GM13977 (cell line): ENCODE results near the gene POTEF.
"Not testable (repeated sequence)": the region's sequence is repeated elsewhere in the genome, so short reads cannot be mapped to it uniquely, and the experiment has no call there.

Experiments used
- DNase-seq: peaks from one replicate; pipeline ENCODE4 v3.0.0; 2012; ENCODE audit warnings: low spot score
- in situ Hi-C: fragments of 300-500 bp; cut with MboI; formaldehyde crosslinking; loops from one replicate; pipeline ENCODE4 v1.12.0; 2022; ENCODE audit warnings: low sequenced_read_pairs, low pct_unique_long_range_greater_than_20kb, mixed read lengths, inconsistent platforms; ENCODE audit not compliant: unreplicated experiment
- TF ChIP-seq, protein P1 (sequence below): IDR thresholded peaks from 2 replicates; pipeline ENCODE4 v1.5.1; 2012; ENCODE audit warnings: mild to moderate bottlenecking, control low read depth; ENCODE audit not compliant: insufficient read depth; ENCODE audit errors: extremely low read depth, missing control alignments

POTEF gene

DNA sequence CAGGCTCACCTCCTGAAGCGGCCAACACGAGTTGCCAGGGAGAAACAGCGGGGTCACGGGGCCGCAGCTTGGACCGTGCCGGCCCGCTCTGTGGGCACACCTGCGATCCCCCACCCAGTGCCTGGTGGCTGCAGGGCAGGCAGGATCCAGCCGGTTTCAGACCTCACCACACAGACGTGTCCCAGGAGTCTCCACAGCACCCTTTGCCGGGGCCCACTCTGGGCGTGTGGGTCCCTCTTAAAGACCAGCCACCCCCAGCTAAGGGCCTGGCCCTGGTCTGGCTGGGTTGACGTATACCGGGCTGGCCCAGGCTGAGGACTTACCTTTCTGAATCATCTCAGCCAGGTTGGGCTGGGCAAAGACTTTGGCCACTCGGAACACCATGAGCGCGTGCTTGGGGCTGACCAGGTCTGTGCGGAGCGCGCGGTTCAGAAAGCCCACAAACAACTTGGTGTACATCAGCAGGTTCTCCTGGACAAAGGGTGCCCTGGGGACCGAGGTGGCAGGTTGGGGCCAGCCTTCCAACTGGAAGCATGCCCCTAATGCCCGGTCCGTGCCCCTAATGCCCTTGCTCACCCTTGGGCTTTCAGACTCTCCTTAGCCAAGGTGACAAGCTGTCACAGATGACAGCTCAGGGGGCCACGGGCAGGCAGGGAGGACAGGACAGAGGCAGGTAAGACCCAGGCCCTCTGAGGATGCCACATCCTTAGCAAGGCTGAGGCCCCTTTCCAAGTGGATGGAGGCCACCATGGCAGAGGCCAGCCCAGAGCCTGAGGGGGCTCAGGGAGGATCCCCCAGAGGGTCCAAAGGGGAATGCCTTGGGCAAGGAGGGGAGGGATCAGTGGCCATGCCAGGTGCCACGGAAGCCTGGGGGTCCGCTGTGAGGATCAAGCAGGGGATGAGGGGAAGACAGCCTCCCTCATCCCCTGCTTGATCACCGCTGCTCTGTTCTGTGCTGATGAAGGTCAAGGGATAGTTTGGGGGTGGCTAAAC lies 26.0 kb upstream of the POTEF start:
- TF ChIP-seq, protein P1, sequence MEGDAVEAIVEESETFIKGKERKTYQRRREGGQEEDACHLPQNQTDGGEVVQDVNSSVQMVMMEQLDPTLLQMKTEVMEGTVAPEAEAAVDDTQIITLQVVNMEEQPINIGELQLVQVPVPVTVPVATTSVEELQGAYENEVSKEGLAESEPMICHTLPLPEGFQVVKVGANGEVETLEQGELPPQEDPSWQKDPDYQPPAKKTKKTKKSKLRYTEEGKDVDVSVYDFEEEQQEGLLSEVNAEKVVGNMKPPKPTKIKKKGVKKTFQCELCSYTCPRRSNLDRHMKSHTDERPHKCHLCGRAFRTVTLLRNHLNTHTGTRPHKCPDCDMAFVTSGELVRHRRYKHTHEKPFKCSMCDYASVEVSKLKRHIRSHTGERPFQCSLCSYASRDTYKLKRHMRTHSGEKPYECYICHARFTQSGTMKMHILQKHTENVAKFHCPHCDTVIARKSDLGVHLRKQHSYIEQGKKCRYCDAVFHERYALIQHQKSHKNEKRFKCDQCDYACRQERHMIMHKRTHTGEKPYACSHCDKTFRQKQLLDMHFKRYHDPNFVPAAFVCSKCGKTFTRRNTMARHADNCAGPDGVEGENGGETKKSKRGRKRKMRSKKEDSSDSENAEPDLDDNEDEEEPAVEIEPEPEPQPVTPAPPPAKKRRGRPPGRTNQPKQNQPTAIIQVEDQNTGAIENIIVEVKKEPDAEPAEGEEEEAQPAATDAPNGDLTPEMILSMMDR, result no peak
- in situ Hi-C loops, result loop anchor here (25.0 kb wide), 1 partner anchor 157 kb away; no protein-coding TSS in a partner anchor
- DNase-seq, result no peak

DNA sequence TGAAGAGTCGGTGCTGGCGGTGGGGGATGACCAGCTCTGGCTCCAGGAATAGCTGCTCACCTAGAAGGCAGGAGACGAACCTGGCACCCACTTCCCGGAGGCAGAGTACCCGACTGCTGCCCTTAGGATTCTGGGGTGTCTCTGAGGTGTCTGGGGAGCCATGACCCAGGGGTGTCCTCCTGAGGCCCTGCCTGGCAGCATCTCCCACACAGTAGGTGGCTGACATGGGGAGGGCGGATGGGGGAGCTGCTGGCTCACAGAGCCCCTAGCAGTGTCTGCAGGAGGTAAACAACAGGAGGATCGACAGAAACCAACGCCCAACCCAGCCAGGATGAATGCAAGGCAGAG lies 25.4 kb upstream of the POTEF start:
- not testable (repeated sequence) for DNase-seq
- in situ Hi-C loops, result loop anchor here (25.0 kb wide), 1 partner anchor 158 kb away; no protein-coding TSS in a partner anchor

DNA sequence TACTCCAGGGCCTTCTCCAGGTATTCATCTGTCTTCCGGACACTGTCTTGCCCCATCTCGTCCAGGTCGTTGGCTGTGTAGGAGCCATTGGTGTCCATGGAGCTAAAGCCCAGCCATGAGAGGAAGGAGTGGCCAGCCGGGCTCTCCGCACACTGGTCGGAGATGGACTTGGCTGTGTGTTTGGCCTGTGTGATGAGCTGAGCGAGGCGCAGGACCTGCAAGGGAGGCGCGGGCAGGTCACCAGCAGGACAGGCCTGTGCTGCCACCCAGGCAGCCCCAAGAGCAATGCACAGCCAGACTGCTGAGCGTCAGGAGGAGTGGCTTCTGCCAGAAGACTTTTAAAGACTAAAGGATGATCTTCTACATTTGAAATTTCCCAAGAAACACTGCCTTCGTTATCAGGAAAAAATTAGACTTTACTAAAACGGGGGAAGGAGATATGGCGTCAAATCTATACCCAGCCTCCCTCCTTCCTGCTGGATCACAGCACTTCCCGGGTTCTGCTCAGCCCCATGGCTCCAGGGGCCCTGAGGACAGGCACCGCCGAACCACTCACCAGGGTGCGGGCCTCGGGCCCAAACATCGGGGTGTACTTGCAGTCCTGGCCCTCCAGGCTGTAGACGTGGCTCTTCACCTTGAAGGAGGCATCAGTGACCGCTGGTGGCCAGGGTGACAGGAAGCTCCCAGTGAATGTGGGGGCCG lies 24.9 kb upstream of the POTEF start:
- in situ Hi-C loops, result loop anchor here (25.0 kb wide), 1 partner anchor 158 kb away; no protein-coding TSS in a partner anchor
- not testable (repeated sequence) for DNase-seq

DNA sequence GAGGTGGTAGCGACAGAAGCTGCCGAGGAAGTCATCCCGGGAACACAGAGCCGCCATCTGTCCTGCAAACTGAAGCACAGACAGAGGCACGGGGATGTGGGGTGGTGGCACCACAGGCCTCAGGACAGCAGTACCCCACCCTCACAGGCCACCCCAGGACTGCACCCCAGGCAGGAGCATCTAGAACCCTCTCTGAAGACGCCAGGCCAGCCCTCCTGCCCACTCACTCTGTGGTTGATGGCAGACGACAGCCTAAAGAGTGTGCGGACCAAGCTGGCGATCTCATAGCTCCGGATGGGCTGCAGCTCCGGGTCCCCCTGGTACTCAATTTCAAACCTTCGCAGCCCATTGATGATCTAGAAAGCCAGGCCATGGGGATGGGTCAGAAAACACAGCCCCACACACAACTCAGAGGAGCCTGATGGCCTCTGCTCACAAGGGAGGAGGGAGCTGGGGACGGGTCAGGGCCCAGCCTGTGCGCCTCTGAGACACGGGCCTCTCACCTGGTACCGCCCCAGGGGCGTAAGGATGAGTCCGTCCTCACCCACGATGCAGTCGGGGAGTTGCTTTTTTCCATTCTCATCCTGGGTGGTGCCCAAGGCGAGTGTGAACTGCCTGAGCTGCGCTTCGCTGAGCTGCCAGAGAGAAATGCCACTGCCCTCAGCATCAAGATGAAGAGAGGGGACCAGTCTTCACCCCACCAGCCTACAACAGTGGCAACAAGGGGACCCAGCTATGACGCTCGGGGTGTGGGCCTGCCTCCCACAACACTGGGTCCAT lies 24.0 kb upstream of the POTEF start:
- DNase-seq, result no peak
- in situ Hi-C loops, result loop anchor here (25.0 kb wide), 1 partner anchor 159 kb away; no protein-coding TSS in a partner anchor
- TF ChIP-seq, protein P1, result no peak

DNA sequence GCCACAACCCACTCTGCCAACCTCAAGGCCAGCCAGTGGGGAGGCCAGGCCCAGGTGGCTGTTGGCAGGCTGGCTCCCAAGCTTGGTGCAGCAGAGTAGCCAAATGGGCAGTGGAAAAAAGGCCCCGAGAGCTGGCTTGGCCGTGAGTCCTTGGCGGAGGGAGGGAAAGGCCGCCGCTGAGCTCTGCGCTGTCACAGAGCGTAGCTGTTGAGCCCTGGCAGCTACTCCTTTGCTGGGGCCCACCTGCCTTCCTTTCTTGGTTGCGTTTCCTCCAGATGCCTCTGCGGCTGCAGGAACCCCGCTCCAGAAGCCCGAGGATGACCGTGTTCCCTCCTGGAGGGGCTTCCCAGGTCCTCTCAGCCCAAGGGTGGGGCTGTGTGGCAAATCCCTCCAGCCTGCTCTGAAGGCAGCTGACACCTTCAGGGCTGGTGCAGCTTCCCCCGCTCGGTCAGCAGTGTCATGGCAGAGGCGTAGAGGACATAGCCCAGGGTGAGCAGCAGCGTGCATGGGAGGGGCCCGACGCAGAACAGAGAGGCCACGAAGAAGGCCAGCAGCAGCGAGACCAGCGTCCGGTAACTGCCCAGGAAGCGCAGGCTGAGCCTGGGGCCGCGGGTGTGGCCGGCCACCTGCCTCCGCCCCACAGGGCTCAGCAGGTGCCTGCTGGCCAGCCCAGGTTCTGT lies 23.3 kb upstream of the POTEF start:
- DNase-seq, result not testable (repeated sequence)
- in situ Hi-C loops, result loop anchor here (25.0 kb wide), 1 partner anchor 160 kb away; no protein-coding TSS in a partner anchor

DNA sequence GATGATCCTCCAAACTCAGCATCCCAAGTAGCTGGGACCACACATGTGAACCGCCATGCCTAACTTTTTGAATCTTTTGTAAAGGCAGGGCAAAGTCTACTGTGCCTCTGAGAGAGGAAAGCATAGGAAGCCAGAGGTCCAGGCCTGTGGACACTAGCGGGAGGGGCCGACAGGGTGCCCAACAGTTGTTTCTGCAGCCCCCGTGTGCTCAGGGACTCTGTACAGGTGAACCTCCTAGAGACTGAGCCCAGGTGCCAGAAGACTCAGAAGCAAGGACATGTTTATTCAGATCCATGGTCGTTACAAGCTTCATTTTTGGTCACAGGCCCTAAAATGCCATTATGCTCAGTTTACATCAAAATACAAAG lies 22.1 kb upstream of the POTEF start:
- in situ Hi-C loops, result loop anchor here (25.0 kb wide), 1 partner anchor 161 kb away; no protein-coding TSS in a partner anchor
- DNase-seq, result not testable (repeated sequence)

GRCh38 chr2:130150181-130151144 lies 21.4 kb upstream of the POTEF start:
- in situ Hi-C loops, result loop anchor here (25.0 kb wide), 1 partner anchor 162 kb away; no protein-coding TSS in a partner anchor
- TF ChIP-seq, protein P1, result no peak
- no peak for DNase-seq

GRCh38 chr2:130148515-130148914 lies 19.5 kb upstream of the POTEF start:
- in situ Hi-C loops, DNase-seq: not testable (repeated sequence)

- in situ Hi-C loops, DNase-seq: not testable (repeated sequence)
Observed at GRCh38 chr2:130145006-130145414, 16.0 kb upstream of the POTEF start, which contains the start of gene CCDC74B. Gene CCDC74B, minus strand, starts transcription at chr2:130145112. Its CDS starts 116 bp downstream, at chr2:130144996.

DNA sequence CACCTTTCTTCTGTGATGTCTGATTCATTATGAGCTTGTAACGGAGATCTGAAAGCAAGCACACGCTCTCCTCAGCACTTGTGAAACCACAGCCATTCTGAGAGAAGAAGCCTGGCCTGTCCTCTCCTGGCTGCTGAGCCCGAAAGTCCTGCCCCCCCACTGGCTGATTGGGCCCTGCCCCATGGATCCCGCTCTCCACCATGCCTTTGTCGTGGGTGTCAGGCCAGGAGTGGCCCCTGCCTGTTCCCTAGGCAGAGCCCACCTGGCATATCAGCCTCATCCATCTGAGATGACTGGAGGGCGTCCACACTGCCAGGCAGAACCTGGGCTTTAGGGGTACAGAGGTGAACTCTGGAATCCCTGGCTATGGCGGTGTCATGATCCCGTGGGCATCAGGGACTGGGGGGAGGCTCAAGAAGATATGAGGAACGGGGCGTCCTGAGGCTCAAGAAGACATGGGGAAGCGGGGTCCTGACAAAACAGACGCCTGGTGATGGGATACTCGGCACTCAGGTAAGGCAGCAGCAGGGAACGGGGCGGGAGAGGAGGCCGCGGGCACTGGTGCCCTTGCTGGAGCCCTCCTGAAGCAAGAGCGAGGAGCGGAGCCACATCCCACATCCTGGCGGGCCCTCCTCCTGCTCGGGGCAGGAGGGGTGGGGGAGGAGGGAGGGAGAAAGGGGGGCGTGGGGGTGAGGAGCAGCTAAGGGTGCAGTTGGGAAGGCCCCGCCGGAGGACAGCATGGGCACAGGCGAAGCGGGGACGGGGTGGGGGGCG lies 14.4 kb upstream of the POTEF start:
- in situ Hi-C loops, DNase-seq: not testable (repeated sequence)
